Neutrophil (primary cell): ENCODE results near the gene SESN3.

Experiments used
- H3K27ac ChIP-seq: fragments of 200-600 bp; sonication (generic); 2 replicates; pipeline ENCODE4 v1.5.1; 2016; ENCODE audit warnings: mild to moderate bottlenecking, moderate library complexity
- H3K27me3 ChIP-seq: fragments of 200-600 bp; sonication (generic); 2 replicates; pipeline ENCODE4 v1.6.0; 2016; ENCODE audit warnings: mild to moderate bottlenecking
- H3K36me3 ChIP-seq: fragments of 200-600 bp; sonication (generic); 2 replicates; pipeline ENCODE4 v1.5.1; 2017
- H3K4me1 ChIP-seq, 2 experiments: fragments of 200-600 bp in 1 of 2; sonication (generic) in 1 of 2; 1 replicate in 1 of 2; 2 replicates in 1 of 2; pipeline versions ENCODE4 v1.5.1 to v1.6.1; 2013 to 2016; ENCODE audit warnings: low read depth in 1 of 2, low read length in 1 of 2, mild to moderate bottlenecking in 1 of 2, moderate library complexity in 1 of 2; ENCODE audit not compliant: control insufficient read depth in 1 of 2, insufficient read depth in 1 of 2
- H3K4me3 ChIP-seq, 2 experiments: fragments of 200-600 bp in 1 of 2; sonication (generic) in 1 of 2; 1 replicate in 1 of 2; 2 replicates in 1 of 2; pipeline ENCODE4 v1.5.1; 2013 to 2016; ENCODE audit warnings: low read depth in 1 of 2, low read length in 1 of 2, mild to moderate bottlenecking in 1 of 2, moderate library complexity in 1 of 2
- H3K9me3 ChIP-seq: fragments of 200-600 bp; sonication (generic); 2 replicates; pipeline ENCODE4 v1.5.1; 2016
- TF ChIP-seq, protein P1 (sequence below): fragments of 200-600 bp; sonication (generic); IDR thresholded peaks from 2 replicates; pipeline ENCODE4 v1.5.1; 2016; ENCODE audit warnings: antibody characterized with exemption

The SESN3 gene

DNA sequence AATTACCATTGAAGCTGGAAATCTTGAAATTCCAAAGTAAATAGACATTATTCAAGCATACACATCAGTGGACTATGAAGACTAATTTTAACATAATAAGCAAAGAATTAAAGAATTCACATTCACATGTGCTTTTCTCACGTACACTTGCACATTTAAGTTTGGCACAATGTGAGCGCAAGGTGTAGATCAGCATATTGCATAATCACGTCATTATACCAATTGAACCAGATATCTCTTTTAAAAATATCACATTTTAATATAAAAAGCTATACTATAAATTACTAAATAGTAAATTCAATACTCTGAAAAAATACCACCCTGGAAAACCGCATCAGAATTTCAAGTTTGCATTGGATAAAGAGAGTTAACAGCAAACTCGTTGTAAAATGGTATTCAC is 60.7 kb downstream of the SESN3 start:
- Histone ChIP-seq H3K36me3 (peaks cover 52% of the 10 kb centered on the region), H3K27me3 (no peaks in the 10 kb centered on the region), H3K27ac (no peak overlapping the region), H3K9me3 (no peaks in the 10 kb centered on the region), H3K4me3 (no peak overlapping the region), H3K4me1 (peaks cover 0 to 12% of the 10 kb centered on the region in 2 experiments)
- TF ChIP-seq, protein P1, sequence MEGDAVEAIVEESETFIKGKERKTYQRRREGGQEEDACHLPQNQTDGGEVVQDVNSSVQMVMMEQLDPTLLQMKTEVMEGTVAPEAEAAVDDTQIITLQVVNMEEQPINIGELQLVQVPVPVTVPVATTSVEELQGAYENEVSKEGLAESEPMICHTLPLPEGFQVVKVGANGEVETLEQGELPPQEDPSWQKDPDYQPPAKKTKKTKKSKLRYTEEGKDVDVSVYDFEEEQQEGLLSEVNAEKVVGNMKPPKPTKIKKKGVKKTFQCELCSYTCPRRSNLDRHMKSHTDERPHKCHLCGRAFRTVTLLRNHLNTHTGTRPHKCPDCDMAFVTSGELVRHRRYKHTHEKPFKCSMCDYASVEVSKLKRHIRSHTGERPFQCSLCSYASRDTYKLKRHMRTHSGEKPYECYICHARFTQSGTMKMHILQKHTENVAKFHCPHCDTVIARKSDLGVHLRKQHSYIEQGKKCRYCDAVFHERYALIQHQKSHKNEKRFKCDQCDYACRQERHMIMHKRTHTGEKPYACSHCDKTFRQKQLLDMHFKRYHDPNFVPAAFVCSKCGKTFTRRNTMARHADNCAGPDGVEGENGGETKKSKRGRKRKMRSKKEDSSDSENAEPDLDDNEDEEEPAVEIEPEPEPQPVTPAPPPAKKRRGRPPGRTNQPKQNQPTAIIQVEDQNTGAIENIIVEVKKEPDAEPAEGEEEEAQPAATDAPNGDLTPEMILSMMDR, result no peak

DNA sequence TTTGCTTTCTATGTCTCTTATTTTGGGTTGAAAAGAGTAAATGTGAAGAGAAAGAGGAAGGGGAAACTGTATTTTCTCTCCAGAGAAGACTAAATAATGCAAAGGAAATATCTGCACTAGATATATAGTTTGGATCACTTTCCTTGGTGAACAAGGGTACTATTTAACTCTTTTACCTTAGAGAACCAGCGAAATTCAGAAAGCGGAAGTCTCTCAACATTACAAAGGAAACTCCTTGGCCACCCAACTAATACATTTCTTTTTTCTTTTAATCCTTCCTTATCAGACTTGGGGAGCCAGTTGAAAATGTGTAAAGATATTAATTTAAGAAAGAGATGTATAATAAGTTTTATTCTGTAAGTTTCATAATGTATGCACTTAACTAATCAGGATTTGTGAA is 64.2 kb downstream of the SESN3 start:
- Histone ChIP-seq H3K27ac (peak overlapping the region; percentile 30), H3K4me3 (no peak overlapping the region), H3K36me3 (peaks cover 20% of the 10 kb centered on the region), H3K9me3 (no peaks in the 10 kb centered on the region), H3K4me1 (peaks cover 0 to 12% of the 10 kb centered on the region in 2 experiments), H3K27me3 (no peaks in the 10 kb centered on the region)
- TF ChIP-seq, protein P1, result no peak

DNA sequence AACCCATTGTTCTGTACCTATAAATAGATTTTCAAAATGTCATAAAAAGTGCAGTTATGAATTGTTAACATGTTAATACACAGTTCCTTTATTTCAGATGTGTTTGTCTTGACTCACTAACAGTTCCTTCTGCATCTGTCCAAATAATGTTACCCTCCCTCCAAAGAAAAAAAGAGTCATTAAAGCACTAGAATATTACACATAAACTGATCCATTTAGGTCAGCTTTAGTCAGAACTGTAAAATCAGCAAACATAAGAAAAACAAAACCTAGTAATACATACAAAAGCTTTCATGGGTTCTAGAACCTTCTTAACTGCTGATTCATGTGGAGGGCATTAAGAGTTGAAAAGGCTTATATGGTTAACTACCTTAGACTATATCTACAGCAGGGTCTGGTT is 65.4 kb downstream of the SESN3 start:
- Histone ChIP-seq H3K4me1 (peaks cover 0 to 12% of the 10 kb centered on the region in 2 experiments), H3K27me3 (no peaks in the 10 kb centered on the region), H3K9me3 (no peaks in the 10 kb centered on the region), H3K36me3 (peaks cover 9% of the 10 kb centered on the region), H3K4me3 (no peak overlapping the region), H3K27ac (no peak overlapping the region)
- TF ChIP-seq, protein P1, result no peak

DNA sequence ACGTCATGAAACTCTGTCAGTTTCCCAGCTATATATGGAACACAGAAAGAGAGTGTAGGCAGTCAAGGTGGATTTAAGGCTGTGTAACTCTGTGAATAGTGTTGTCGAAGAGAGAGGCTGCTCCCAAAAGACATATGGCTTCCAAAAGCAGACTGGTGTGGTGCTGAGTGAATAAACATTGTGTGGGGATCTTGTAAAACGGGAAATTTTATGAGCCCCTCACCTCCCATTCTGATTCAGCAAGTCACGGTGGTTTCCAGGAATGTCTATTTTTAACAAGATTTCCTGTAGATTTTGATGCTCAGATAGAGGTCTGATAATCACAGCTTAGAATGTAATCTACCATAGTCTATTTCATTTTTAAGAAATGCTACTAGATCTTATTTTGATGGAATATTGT is 67.9 kb downstream of the SESN3 start:
- H3K36me3 ChIP-seq, result no peaks in the 10 kb centered on the region
- peaks cover 0 to 12% of the 10 kb centered on the region in 2 experiments for H3K4me1 ChIP-seq
- no peaks in the 10 kb centered on the region for H3K27me3 ChIP-seq
- no peak overlapping the region for H3K27ac ChIP-seq
- TF ChIP-seq, protein P1, result no peak
- no peak overlapping the region for H3K4me3 ChIP-seq
- H3K9me3 ChIP-seq, result no peaks in the 10 kb centered on the region

DNA sequence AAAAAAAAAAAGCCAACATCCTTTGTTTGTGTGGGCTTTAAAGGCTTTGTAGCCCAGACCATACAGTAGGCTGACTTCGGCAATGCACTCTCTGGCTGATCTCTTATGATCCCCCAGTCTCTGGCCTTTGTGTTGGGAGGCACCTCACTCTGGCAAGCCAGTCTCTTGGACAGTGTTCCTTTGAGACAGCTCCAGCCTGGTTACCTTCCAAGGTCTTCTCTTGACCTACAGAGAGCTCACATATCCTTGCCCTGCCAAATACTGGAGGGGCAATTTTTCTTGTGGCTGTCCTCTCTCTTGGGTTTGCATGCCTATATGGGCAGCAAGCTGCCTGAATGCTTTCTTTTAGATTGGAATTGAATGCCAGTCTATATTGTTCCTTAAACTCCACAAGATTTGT is 69.8 kb downstream of the SESN3 start:
- TF ChIP-seq, protein P1, result no peak
- Histone ChIP-seq H3K9me3 (no peaks in the 10 kb centered on the region), H3K4me1 (no peaks in the 10 kb centered on the region), H3K4me3 (no peak overlapping the region), H3K27me3 (no peaks in the 10 kb centered on the region), H3K27ac (no peak overlapping the region), H3K36me3 (no peaks in the 10 kb centered on the region)

DNA sequence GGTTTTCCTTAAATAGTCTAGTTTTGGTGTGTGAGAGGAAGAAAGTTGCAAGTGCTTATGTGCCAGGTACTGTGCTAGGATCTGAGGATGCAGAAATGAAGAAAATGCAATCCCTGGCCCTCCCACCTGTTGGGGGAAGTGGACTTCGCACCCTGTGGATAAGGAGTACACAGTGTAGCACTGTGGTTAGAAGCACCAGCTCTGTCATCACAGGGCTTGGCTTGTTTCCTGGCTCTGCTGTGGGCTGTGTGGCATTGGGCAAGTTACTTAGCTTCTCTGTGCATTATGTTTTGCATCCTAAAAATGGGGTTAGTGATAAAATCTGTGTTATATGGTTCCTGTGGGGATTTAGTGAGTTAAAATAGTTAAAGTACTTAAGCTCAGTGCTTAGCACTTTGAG is 73.2 kb downstream of the SESN3 start:
- TF ChIP-seq, protein P1, result no peak
- Histone ChIP-seq H3K9me3 (no peaks in the 10 kb centered on the region), H3K36me3 (no peaks in the 10 kb centered on the region), H3K4me1 (peaks cover 9 to 11% of the 10 kb centered on the region in 2 experiments), H3K27ac (no peak overlapping the region), H3K27me3 (no peaks in the 10 kb centered on the region), H3K4me3 (no peak overlapping the region)
